GM23338 (cell line): ENCODE results near the gene BTN3A1. TPM values are rescaled to one million over a fixed set of nuclear protein-coding genes. Genes with fewer than 3 reads are reported as not detected.
A peak's percentile ranks its signal among the peaks of the same experiment; 100 is the strongest.

ENCODE experiments used
- ATAC-seq: fragments of 200-7000 bp; cut with Tn5 transposase; 3 replicates; pipeline ENCODE4 v1.9.1; 2020
- DNase-seq: peaks from one replicate; pipeline ENCODE4 v3.0.0-alpha.2; 2015; ENCODE audit warnings: low spot score
- H2AFZ ChIP-seq: fragments of 200-600 bp; sonication (generic); 2 replicates; pipeline ENCODE4 v1.8.0; 2016; ENCODE audit warnings: antibody characterized with exemption, mild to moderate bottlenecking, moderate library complexity
- H3F3A ChIP-seq: fragments of 200-600 bp; sonication (generic); replicated peaks from 2 replicates; pipeline ENCODE4 v1.8.0; 2017; ENCODE audit warnings: antibody characterized with exemption, mixed run types, low read depth
- H3K27ac ChIP-seq: fragments of 200-600 bp; sonication (generic); 2 replicates; pipeline ENCODE4 v1.6.1; 2016; ENCODE audit warnings: low read depth
- H3K27me3 ChIP-seq: fragments of 200-600 bp; sonication (generic); 2 replicates; pipeline ENCODE4 v1.8.0; 2016; ENCODE audit warnings: mild to moderate bottlenecking, mixed run types, moderate library complexity; ENCODE audit not compliant: insufficient read depth
- H3K36me3 ChIP-seq: fragments of 200-600 bp; sonication (generic); 2 replicates; pipeline ENCODE4 v1.8.0; 2016; ENCODE audit warnings: mild to moderate bottlenecking; ENCODE audit not compliant: insufficient read depth
- H3K4me1 ChIP-seq: fragments of 200-600 bp; sonication (generic); 2 replicates; pipeline ENCODE4 v1.8.0; 2016; ENCODE audit warnings: mild to moderate bottlenecking, moderate library complexity; ENCODE audit not compliant: insufficient read depth
- H3K4me2 ChIP-seq: fragments of 200-600 bp; sonication (generic); 2 replicates; pipeline ENCODE4 v1.7.1; 2017; ENCODE audit warnings: mixed run types
- H3K4me3 ChIP-seq: fragments of 200-600 bp; sonication (generic); 2 replicates; pipeline ENCODE4 v1.6.1; 2016; ENCODE audit warnings: mixed run types
- H3K79me2 ChIP-seq: fragments of 200-600 bp; sonication (generic); replicated peaks from 2 replicates; pipeline ENCODE4 v1.8.0; 2017; ENCODE audit warnings: mild to moderate bottlenecking; ENCODE audit not compliant: insufficient read depth
- H3K9me2 ChIP-seq: fragments of 200-600 bp; sonication (generic); 2 replicates; pipeline ENCODE4 v1.8.0; 2017; ENCODE audit not compliant: insufficient read depth
- H4K20me1 ChIP-seq: fragments of 200-600 bp; sonication (generic); replicated peaks from 2 replicates; pipeline ENCODE4 v1.8.0; 2017; ENCODE audit warnings: mild to moderate bottlenecking; ENCODE audit not compliant: insufficient read depth
- H3K27ac Mint-ChIP-seq: 2 replicates; pipeline ENCODE4 v1.8.0; 2020; ENCODE audit warnings: inconsistent platforms, mild to moderate bottlenecking, moderate library complexity, mixed read lengths
- H3K27me3 Mint-ChIP-seq: 3 replicates; pipeline ENCODE4 v1.8.0; 2022; ENCODE audit warnings: low read depth, mild to moderate bottlenecking, moderate library complexity, mixed read lengths, inconsistent platforms; ENCODE audit not compliant: insufficient read depth, poor library complexity
- H3K36me3 Mint-ChIP-seq: 3 replicates; pipeline ENCODE4 v1.8.0; 2021; ENCODE audit warnings: low read depth, mild to moderate bottlenecking, inconsistent platforms, moderate library complexity, mixed read lengths
- H3K4me1 Mint-ChIP-seq: 3 replicates; pipeline ENCODE4 v1.8.0; 2020; ENCODE audit warnings: mild to moderate bottlenecking, inconsistent platforms, mixed read lengths
- H3K4me3 Mint-ChIP-seq: 3 replicates; pipeline ENCODE4 v1.8.0; 2021; ENCODE audit warnings: moderate library complexity, mild to moderate bottlenecking, inconsistent platforms, mixed read lengths
- H3K9me3 Mint-ChIP-seq: 3 replicates; pipeline ENCODE4 v1.8.0; 2020; ENCODE audit warnings: moderate library complexity, mild to moderate bottlenecking, inconsistent platforms, mixed read lengths
- EZH2 ChIP-seq: fragments of 200-600 bp; sonication (generic); IDR thresholded peaks from one replicate; pipeline ENCODE4 v1.8.0; 2017; ENCODE audit warnings: antibody characterized with exemption, mild to moderate bottlenecking, low read depth; ENCODE audit not compliant: unreplicated experiment
- POLR2AphosphoS5 ChIP-seq: IDR thresholded peaks from 2 replicates; pipeline ENCODE4 v1.6.1; 2016; ENCODE audit warnings: antibody characterized with exemption, low read depth
- ZNF114 ChIP-seq: fragments of 250-450 bp; sonication (Bioruptor Pico); IDR thresholded peaks from 2 replicates; pipeline ENCODE4 v1.5.0; 2020; ENCODE audit warnings: mild to moderate bottlenecking, moderate library complexity
- polyA plus RNA-seq: library from polyadenylated mRNA; unstranded; fragments of >200 nt; fragmentation: Nextera tagmentation; extraction: Ambion mirVana; gene quantifications from 2 replicates; pipeline ENCODE4 v1.2.1, GENCODE V29; 2016
- total RNA-seq: library from RNA; depleted of rRNA; stranded (reverse); fragments of >200 nt; shearing (Covaris generic); gene quantifications from 2 replicates; pipeline ENCODE4 v1.2.3, GENCODE V29; 2014
- TF ChIP-seq, protein P1 (sequence below): fragments of 250-450 bp; sonication (Bioruptor Pico); IDR thresholded peaks from 2 replicates; pipeline ENCODE4 v1.5.0; 2020; ENCODE audit warnings: mild to moderate bottlenecking, moderate library complexity

BTN3A1 gene
- total and polyA plus RNA-seq, 2 experiments from 2014 or later, result 2.4 to 4.0 TPM

DNA sequence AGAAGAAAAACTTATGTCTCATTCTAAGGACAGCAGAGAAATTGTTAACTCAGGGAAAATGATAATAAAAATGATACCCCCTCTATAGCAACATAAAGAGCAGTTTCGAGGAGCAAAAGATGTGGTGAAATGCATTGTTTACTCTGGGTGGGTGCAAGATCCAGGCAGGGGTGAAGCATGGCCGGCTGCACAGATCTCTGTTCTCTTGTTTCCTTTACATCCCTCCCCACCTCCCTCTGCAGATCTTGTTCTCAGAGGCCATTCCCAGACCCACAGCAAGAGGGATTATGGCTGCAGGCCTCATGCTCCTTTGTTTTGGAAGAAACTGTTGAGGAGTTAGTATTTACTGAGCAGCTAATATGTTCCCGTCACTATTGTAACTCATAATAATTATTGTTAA lies 1.8 kb downstream of the BTN3A1 start:
- Histone ChIP-seq H3K36me3 (no peaks in the 10 kb centered on the region; the same call in 1 of the 2 replicates), H3K79me2 (no peaks in the 10 kb centered on the region), H3K27me3 (no peaks in the 10 kb centered on the region)

More for the DNA sequence above, 1.8 kb downstream of the BTN3A1 start:
- Histone ChIP-seq H3K4me2 (no peak overlapping the region), H4K20me1 (no peaks in the 10 kb centered on the region), H3F3A (no peaks in the 10 kb centered on the region), H3K4me1 (peaks cover 9% of the 10 kb centered on the region), H3K27ac (no peak overlapping the region), H2AFZ (no peak overlapping the region), H3K9me2 (peaks cover 3% of the 10 kb centered on the region; the same call in 1 of the 2 replicates), H3K4me3 (no peak overlapping the region)
- ATAC-seq, result peak; percentile 32
- H3K36me3 Mint-ChIP-seq, result no peaks in the 10 kb centered on the region
- H3K9me3 Mint-ChIP-seq, result no peaks in the 10 kb centered on the region
- H3K4me3 Mint-ChIP-seq, result no peak overlapping the region; the same call in 2 of the 3 replicates
- TF ChIP-seq EZH2, result no peak
- no peak for TF ChIP-seq ZNF114 (CRISPR knock-in tag)
- no peak for TF ChIP-seq POLR2AphosphoS5
- TF ChIP-seq, protein P1, sequence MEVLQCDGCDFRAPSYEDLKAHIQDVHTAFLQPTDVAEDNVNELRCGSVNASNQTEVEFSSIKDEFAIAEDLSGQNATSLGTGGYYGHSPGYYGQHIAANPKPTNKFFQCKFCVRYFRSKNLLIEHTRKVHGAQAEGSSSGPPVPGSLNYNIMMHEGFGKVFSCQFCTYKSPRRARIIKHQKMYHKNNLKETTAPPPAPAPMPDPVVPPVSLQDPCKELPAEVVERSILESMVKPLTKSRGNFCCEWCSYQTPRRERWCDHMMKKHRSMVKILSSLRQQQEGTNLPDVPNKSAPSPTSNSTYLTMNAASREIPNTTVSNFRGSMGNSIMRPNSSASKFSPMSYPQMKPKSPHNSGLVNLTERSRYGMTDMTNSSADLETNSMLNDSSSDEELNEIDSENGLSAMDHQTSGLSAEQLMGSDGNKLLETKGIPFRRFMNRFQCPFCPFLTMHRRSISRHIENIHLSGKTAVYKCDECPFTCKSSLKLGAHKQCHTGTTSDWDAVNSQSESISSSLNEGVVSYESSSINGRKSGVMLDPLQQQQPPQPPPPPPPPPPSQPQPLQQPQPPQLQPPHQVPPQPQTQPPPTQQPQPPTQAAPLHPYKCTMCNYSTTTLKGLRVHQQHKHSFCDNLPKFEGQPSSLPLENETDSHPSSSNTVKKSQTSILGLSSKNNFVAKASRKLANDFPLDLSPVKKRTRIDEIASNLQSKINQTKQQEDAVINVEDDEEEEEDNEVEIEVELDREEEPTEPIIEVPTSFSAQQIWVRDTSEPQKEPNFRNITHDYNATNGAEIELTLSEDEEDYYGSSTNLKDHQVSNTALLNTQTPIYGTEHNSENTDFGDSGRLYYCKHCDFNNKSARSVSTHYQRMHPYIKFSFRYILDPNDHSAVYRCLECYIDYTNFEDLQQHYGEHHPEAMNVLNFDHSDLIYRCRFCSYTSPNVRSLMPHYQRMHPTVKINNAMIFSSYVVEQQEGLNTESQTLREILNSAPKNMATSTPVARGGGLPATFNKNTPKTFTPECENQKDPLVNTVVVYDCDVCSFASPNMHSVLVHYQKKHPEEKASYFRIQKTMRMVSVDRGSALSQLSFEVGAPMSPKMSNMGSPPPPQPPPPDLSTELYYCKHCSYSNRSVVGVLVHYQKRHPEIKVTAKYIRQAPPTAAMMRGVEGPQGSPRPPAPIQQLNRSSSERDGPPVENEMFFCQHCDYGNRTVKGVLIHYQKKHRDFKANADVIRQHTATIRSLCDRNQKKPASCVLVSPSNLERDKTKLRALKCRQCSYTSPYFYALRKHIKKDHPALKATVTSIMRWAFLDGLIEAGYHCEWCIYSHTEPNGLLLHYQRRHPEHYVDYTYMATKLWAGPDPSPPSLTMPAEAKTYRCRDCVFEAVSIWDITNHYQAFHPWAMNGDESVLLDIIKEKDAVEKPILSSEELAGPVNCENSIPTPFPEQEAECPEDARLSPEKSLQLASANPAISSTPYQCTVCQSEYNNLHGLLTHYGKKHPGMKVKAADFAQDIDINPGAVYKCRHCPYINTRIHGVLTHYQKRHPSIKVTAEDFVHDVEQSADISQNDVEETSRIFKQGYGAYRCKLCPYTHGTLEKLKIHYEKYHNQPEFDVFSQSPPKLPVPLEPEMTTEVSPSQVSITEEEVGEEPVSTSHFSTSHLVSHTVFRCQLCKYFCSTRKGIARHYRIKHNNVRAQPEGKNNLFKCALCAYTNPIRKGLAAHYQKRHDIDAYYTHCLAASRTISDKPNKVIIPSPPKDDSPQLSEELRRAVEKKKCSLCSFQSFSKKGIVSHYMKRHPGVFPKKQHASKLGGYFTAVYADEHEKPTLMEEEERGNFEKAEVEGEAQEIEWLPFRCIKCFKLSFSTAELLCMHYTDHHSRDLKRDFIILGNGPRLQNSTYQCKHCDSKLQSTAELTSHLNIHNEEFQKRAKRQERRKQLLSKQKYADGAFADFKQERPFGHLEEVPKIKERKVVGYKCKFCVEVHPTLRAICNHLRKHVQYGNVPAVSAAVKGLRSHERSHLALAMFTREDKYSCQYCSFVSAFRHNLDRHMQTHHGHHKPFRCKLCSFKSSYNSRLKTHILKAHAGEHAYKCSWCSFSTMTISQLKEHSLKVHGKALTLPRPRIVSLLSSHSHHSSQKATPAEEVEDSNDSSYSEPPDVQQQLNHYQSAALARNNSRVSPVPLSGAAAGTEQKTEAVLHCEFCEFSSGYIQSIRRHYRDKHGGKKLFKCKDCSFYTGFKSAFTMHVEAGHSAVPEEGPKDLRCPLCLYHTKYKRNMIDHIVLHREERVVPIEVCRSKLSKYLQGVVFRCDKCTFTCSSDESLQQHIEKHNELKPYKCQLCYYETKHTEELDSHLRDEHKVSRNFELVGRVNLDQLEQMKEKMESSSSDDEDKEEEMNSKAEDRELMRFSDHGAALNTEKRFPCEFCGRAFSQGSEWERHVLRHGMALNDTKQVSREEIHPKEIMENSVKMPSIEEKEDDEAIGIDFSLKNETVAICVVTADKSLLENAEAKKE (CRISPR knock-in tag), result no peak
- peak; percentile 41 for DNase-seq
- H3K4me1 Mint-ChIP-seq, result peaks cover 19% of the 10 kb centered on the region
- no peaks in the 10 kb centered on the region for H3K27me3 Mint-ChIP-seq
- H3K27ac Mint-ChIP-seq, result no peak overlapping the region; the same call in 1 of the 2 replicates
